ENCODE results near the gene LMF1. TPM values are rescaled to one million over a fixed set of nuclear protein-coding genes. Genes with fewer than 3 reads are reported as not detected.

LMF1 gene
- total and polyA plus RNA-seq, 2 of the 4 experiments (the other 2 are of a cell fraction), result 7.7 to 13.1 TPM

DNA sequence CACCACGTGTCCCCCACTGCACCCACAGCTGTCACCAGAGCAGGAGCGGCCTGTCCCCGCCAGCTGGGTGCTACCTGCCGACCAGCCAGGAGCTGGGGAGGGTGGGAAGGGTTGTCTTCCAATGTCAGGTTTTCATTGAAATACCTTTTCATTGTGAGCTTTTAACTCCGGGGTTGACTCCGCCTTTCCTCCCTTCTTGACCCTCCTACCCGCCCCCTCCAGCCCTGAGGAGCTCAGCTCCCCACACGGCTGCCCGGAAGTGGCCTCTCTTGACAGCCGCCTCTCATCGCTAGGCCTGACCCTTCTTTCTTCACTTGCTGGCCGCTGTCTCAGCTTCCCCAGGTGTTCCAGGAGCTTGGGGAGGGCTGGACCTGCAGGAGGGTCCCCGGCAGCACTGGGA is 149.0 kb downstream of the LMF1 start:
- Histone ChIP-seq H3K9ac (ENCODE audit: low read depth, low read length) (no peak overlapping the region), H3K23ac (ENCODE audit: low read depth, low read length) (no peak overlapping the region), H3K36me3 (ENCODE audit: control insufficient read depth, insufficient read depth, low read length) (no peaks in the 10 kb centered on the region), H3K56ac (ENCODE audit: extremely low read depth, insufficient read depth, low read length) (no peak overlapping the region), H3K18ac (ENCODE audit: low read depth, low read length) (no peak overlapping the region), H2AK9ac (replicated peaks; ENCODE audit: low read depth, low read length, poor library complexity) (no peak overlapping the region), H4K20me1 (ENCODE audit: insufficient read depth, low read length) (no peaks in the 10 kb centered on the region), H3K9me1 (ENCODE audit: insufficient read depth, low read length) (no peaks in the 10 kb centered on the region; the same call in 1 of the 2 replicates), H3K14ac (replicated peaks; ENCODE audit: low read depth, low read length) (no peak overlapping the region), H4K91ac (ENCODE audit: insufficient read depth, low read depth, low read length) (no peak overlapping the region), H3K79me1 (ENCODE audit: low read depth in 1 of 2, low read length in 2 of 2) (no peaks in the 10 kb centered on the region), H3K4me3 (ENCODE audit: insufficient read depth, low read depth, low read length) (no peak overlapping the region), H3K27me3 (ENCODE audit: control insufficient read depth, insufficient read depth, low read length) (peaks cover 44% of the 10 kb centered on the region), H2BK120ac (ENCODE audit: low read depth, low read length) (no peak overlapping the region), H3K9me3 (ENCODE audit: control insufficient read depth, insufficient read depth, low read length) (no peaks in the 10 kb centered on the region; the same call in 1 of the 2 replicates), H3K4me2 (ENCODE audit: low read depth, low read length) (no peak overlapping the region), H4K8ac (ENCODE audit: low read depth in 2 of 2, low read length in 2 of 2) (no peak overlapping the region), H2BK5ac (ENCODE audit: low read depth, low read length, poor library complexity, severe bottlenecking) (no peak overlapping the region), H2BK20ac (ENCODE audit: low read depth, low read length) (no peak overlapping the region), H2AFZ (replicated peaks; ENCODE audit: low read length, poor library complexity) (no peak overlapping the region), H2AK5ac (ENCODE audit: low read depth, low read length) (no peak overlapping the region), H3K4me1 (ENCODE audit: control insufficient read depth, insufficient read depth, low read length) (peaks cover 4% of the 10 kb centered on the region; the same call in 1 of the 2 replicates), H4K5ac (ENCODE audit: low read depth, low read length) (no peak overlapping the region), H3K4ac (ENCODE audit: low read depth, low read length) (no peak overlapping the region), H2BK15ac (ENCODE audit: low read depth, low read length) (no peak overlapping the region), H3K27ac (ENCODE audit: insufficient read depth, low read length) (no peak overlapping the region)
- ATAC-seq (ENCODE audit: low read depth), result no peak
- dilution Hi-C loops (cut with HindIII; ENCODE audit: low sequenced_read_pairs, unreplicated experiment), result no loop called here
- in situ Hi-C loops (cut with MboI; ENCODE audit: low sequenced_read_pairs), result loop anchor here (25.0 kb wide), 1 partner anchor 391 kb away; no protein-coding TSS in a partner anchor
- WGBS, 2 experiments (ENCODE audit: extremely low coverage in 2 of 2, insufficient read length in 1 of 2), result 72% methylated on average over 2 of the region's 13 CpGs; no CpG with 5 or more reads in 1 of the 2 experiments
- intact Hi-C loops (cut with micrococcal nuclease), result no loop called here
- no peak for DNase-seq
- TF ChIP-seq, protein P1, sequence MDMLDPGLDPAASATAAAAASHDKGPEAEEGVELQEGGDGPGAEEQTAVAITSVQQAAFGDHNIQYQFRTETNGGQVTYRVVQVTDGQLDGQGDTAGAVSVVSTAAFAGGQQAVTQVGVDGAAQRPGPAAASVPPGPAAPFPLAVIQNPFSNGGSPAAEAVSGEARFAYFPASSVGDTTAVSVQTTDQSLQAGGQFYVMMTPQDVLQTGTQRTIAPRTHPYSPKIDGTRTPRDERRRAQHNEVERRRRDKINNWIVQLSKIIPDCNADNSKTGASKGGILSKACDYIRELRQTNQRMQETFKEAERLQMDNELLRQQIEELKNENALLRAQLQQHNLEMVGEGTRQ (IDR thresholded peaks at IDR 0.05; ENCODE audit: low read depth, low read length), result no peak
- TF ChIP-seq RFX5 (IDR thresholded peaks at IDR 0.05; ENCODE audit: low read depth, low read length) (no peak), RCOR1 (IDR thresholded peaks at IDR 0.05; ENCODE audit: insufficient replicate concordance, low read length) (no peak), MXI1 (IDR thresholded peaks at IDR 0.05; ENCODE audit: borderline replicate concordance, low read depth, low read length) (no peak)
- TF ChIP-seq, protein P2, sequence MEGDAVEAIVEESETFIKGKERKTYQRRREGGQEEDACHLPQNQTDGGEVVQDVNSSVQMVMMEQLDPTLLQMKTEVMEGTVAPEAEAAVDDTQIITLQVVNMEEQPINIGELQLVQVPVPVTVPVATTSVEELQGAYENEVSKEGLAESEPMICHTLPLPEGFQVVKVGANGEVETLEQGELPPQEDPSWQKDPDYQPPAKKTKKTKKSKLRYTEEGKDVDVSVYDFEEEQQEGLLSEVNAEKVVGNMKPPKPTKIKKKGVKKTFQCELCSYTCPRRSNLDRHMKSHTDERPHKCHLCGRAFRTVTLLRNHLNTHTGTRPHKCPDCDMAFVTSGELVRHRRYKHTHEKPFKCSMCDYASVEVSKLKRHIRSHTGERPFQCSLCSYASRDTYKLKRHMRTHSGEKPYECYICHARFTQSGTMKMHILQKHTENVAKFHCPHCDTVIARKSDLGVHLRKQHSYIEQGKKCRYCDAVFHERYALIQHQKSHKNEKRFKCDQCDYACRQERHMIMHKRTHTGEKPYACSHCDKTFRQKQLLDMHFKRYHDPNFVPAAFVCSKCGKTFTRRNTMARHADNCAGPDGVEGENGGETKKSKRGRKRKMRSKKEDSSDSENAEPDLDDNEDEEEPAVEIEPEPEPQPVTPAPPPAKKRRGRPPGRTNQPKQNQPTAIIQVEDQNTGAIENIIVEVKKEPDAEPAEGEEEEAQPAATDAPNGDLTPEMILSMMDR (conservative IDR thresholded peaks at IDR 0.05; ENCODE audit: low read depth, low read length), result no peak
- BruUV-seq (replicated peaks), result no TSS peak
- ChIA-PET CTCF (no interaction called here), POLR2A (ENCODE audit: unreplicated experiment) (no interaction called here)
